Measurements from ENCODE around the gene TTC28. TPM values are rescaled to one million over a fixed set of nuclear protein-coding genes. Genes with fewer than 3 reads are reported as not detected.

The TTC28 gene
- total and polyA plus RNA-seq, 7 donors, result 0.23 to 102 (median 46.1) TPM

GRCh38 chr22:27983361-27983791 lies 696.3 kb downstream of the TTC28 start:
- Histone ChIP-seq H3K9me3 (no peaks in the 10 kb centered on the region), H3K27me3 (no peaks in the 10 kb centered on the region), H3K4me1 (no peaks in the 10 kb centered on the region), H3K27ac (no peak overlapping the region), H3K36me3 (peaks cover 0 to 54% (median 12%) of the 10 kb centered on the region in 4 donors), H3K4me3 (no peak overlapping the region)
- intact Hi-C loops (cut with DNase I), result no loop called here
- no peak for TF ChIP-seq EP300 (IDR thresholded peaks at IDR 0.05)
- TF ChIP-seq, protein P1, sequence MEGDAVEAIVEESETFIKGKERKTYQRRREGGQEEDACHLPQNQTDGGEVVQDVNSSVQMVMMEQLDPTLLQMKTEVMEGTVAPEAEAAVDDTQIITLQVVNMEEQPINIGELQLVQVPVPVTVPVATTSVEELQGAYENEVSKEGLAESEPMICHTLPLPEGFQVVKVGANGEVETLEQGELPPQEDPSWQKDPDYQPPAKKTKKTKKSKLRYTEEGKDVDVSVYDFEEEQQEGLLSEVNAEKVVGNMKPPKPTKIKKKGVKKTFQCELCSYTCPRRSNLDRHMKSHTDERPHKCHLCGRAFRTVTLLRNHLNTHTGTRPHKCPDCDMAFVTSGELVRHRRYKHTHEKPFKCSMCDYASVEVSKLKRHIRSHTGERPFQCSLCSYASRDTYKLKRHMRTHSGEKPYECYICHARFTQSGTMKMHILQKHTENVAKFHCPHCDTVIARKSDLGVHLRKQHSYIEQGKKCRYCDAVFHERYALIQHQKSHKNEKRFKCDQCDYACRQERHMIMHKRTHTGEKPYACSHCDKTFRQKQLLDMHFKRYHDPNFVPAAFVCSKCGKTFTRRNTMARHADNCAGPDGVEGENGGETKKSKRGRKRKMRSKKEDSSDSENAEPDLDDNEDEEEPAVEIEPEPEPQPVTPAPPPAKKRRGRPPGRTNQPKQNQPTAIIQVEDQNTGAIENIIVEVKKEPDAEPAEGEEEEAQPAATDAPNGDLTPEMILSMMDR (IDR thresholded peaks at IDR 0.05), result no peak
- 88 to 92% methylated on average over 15 of the region's 15 CpGs for WGBS, 2 donors
- no peak for DNase-seq

DNA sequence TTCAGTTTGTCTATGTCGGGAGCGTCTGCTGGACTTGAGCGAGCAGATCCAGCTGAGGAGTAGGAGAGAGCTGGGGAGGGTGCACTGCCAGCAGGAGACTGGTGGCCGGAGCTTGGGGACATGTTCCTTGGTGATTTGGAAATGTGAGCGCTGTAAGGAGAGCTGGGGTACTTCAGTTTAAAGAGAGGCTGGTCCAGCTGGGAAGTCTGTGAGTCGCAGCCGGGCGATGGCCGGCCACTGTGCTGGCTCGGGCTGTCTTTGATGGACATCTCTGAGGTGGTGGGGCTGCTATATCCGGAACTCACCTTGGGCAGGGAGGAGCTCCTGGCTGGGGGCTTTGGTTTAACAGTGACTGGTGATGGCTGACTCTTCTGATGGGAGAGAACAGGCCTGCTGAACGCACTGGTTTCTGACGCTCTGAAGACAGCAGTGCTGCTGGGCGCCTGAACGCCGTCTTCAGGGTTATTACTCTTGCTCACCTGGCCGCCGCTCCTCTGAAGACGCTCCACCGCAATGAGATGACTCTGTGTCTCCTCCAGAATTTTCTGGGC lies 696.9 kb downstream of the TTC28 start:
- intact Hi-C loops (cut with DNase I), result no loop called here

DNA sequence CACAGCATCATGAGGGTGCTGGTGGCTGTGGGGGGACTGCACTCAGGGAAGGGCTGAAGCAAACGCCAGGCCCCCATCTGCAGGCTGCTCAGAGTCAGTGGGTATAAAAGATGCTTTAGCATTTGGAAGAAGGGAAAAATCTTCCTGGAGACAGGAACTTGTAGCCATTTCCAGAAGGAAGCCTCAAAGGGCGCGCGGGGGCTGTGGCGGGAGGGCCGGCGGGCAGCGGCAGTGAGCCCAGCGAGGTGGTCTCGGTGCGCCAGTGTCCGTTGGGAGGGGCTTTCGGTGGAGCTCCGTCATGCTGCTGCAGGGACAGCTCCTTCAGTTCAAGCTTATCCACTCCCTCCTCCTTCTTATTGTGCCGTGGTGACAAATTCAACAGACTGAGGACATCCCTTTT lies 697.5 kb downstream of the TTC28 start:
- Histone ChIP-seq H3K27me3 (no peaks in the 10 kb centered on the region), H3K36me3 (peaks cover 0 to 50% (median 12%) of the 10 kb centered on the region in 4 donors), H3K4me1 (no peaks in the 10 kb centered on the region), H3K9me3 (no peaks in the 10 kb centered on the region), H3K27ac (no peak overlapping the region), H3K4me3 (no peak overlapping the region)
- intact Hi-C loops (cut with DNase I), result no loop called here
- TF ChIP-seq POLR2AphosphoS5 (IDR thresholded peaks at IDR 0.05) (no peak), POLR2A (IDR thresholded peaks at IDR 0.05) (no peak), EP300 (IDR thresholded peaks at IDR 0.05) (no peak)
- TF ChIP-seq, protein P1 (IDR thresholded peaks at IDR 0.05), result no peak
- no peak for DNase-seq
- 97% methylated on average over 15 of the region's 15 CpGs for WGBS, 2 donors

More for the DNA sequence above, 696.9 kb downstream of the TTC28 start:
- Histone ChIP-seq H3K36me3 (peaks cover 0 to 53% (median 12%) of the 10 kb centered on the region in 4 donors), H3K27ac (no peak overlapping the region), H3K4me1 (no peaks in the 10 kb centered on the region), H3K4me3 (no peak overlapping the region), H3K27me3 (no peaks in the 10 kb centered on the region), H3K9me3 (no peaks in the 10 kb centered on the region)
- 95 to 96% methylated on average over 20 of the region's 20 CpGs for WGBS, 2 donors
- TF ChIP-seq EP300 (IDR thresholded peaks at IDR 0.05), result no peak
- TF ChIP-seq, protein P1 (IDR thresholded peaks at IDR 0.05), result no peak
- no peak for TF ChIP-seq POLR2A (IDR thresholded peaks at IDR 0.05)
- TF ChIP-seq POLR2AphosphoS5 (IDR thresholded peaks at IDR 0.05), result no peak
- no peak for DNase-seq

DNA sequence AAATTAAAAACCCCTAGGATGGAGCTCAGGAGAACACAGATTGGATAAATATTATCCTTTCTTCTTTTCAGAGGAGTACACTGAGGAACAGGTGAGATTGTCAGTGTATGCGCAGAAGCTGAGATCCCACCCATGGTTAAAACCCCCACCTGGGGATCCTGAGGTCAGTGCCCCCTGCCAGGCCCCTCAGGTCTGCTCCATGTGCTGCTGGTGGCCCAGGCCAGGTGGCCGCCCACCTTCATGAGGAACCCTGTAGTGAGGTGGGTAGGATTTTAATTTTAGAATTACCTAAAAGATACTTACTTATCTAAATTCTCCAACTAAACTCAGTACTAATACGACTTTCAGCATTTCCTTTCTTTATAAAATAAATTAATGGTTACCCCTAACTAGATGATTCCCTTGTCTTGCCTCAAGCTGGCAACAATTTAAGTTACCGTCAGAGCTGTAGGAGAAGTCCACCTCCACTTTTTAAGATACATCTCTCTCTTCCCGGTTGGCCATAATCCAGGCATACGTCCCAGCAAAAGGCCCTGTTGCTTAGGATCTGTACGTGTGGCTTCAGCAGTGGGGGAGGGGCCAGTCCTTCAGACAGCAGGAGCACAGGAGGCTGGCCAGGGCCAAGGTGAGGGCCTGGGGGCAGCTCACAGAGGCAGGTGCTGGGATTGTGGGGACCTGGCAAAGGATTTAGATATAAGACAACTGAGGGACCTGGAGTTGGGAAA lies 699.1 kb downstream of the TTC28 start:
- Histone ChIP-seq H3K27me3 (no peaks in the 10 kb centered on the region), H3K27ac (no peak overlapping the region), H3K9me3 (no peaks in the 10 kb centered on the region), H3K4me3 (no peak overlapping the region), H3K36me3 (peaks cover 0 to 39% (median 12%) of the 10 kb centered on the region in 4 donors), H3K4me1 (no peaks in the 10 kb centered on the region)
- WGBS, 2 donors, result 91 to 92% methylated on average over 7 of the region's 7 CpGs
- no peak for DNase-seq
- TF ChIP-seq POLR2A (IDR thresholded peaks at IDR 0.05) (no peak), POLR2AphosphoS5 (IDR thresholded peaks at IDR 0.05) (no peak), EP300 (IDR thresholded peaks at IDR 0.05) (no peak)
- TF ChIP-seq, protein P1 (IDR thresholded peaks at IDR 0.05), result no peak
- intact Hi-C loops (cut with DNase I), result no loop called here

Measured in sigmoid colon (tissue), 7 donors.